Uterus (tissue), 2 donors: Measurements from ENCODE around the gene S100A11.
"Not testable (repeated sequence)": the region's sequence is repeated elsewhere in the genome, so short reads cannot be mapped to it uniquely, and the experiment has no call there.

Experiments used
- POLR2A ChIP-seq, 2 donors: fragments of 450-650 bp; IDR thresholded peaks; one replicate each; pipeline ENCODE4 v1.6.1; 2016; ENCODE audit warnings: antibody characterized with exemption in 2 of 2, mild to moderate bottlenecking in 1 of 2, moderate library complexity in 1 of 2
- TF ChIP-seq, protein P1 (sequence below), 4 experiments: fragments of 200-600 bp in 2 of 4; fragments of 450-650 bp in 2 of 4; sonication (generic) in 2 of 4; IDR thresholded peaks; one replicate each; pipeline ENCODE4 v1.5.1; 2016 to 2019; ENCODE audit warnings: antibody characterized with exemption in 4 of 4, mild to moderate bottlenecking in 2 of 4, moderate library complexity in 1 of 4

DNA sequence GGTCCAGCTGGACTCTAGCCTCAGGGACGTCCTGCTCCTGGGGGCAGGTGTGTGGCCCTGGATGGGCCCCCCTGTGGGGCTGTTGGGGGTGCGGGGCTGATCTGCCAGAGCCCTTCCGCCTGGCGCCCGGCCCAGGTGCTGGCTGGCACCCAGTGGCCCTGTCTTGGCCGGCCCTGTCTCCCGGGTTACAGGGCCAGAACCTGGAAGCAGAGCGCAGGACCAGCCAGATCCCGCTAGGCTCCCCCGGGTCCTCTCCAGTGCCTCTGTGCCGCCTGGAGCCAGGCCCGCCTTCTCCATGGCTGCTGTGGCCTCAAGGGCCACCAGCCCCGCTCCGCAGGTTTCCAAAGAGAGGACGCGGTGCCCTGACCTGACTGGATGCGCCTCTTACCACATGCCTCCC lies 44.2 kb upstream of the S100A11 start:
- TF ChIP-seq, protein P1, sequence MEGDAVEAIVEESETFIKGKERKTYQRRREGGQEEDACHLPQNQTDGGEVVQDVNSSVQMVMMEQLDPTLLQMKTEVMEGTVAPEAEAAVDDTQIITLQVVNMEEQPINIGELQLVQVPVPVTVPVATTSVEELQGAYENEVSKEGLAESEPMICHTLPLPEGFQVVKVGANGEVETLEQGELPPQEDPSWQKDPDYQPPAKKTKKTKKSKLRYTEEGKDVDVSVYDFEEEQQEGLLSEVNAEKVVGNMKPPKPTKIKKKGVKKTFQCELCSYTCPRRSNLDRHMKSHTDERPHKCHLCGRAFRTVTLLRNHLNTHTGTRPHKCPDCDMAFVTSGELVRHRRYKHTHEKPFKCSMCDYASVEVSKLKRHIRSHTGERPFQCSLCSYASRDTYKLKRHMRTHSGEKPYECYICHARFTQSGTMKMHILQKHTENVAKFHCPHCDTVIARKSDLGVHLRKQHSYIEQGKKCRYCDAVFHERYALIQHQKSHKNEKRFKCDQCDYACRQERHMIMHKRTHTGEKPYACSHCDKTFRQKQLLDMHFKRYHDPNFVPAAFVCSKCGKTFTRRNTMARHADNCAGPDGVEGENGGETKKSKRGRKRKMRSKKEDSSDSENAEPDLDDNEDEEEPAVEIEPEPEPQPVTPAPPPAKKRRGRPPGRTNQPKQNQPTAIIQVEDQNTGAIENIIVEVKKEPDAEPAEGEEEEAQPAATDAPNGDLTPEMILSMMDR (IDR thresholded peaks at IDR 0.05): not testable (repeated sequence)
- not testable (repeated sequence) for TF ChIP-seq POLR2A (IDR thresholded peaks at IDR 0.05)
